Measurements from ENCODE around the gene GPR146.

DNA sequence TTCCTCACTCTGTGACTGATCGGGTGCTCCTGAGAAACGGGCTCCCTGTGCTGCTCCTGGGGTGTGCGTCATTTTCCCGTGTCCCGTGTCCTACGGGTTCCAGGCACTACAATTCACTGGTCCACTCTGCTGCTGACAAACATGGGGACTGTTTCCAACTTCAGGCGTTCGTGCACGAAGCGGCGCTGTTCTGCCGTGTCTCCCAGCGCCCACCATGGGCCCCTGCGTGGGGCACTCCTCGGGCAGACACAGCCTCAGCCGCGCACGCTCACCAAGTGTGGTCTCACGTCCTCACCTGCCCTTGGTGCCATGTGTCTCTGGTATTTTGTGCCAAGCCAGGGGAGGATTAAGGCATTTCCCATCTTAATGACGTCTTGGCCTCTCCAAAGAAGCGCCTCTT, 19.0 kb downstream of the GPR146 start:
- TF ChIP-seq CTCF (IDR thresholded peaks at IDR 0.05; ENCODE audit: insufficient read depth, low read depth, low read length) = no peak
- no peak for TF ChIP-seq EZH2 (IDR thresholded peaks at IDR 0.05; ENCODE audit: insufficient read depth, low read length)

All from astrocyte (in vitro differentiated cells and primary cell).